A549 (cell line): Measurements from ENCODE around the gene ZNF607. TPM values are rescaled to one million over a fixed set of nuclear protein-coding genes. Genes with fewer than 3 reads are reported as not detected.

Source experiments
- ATAC-seq, 2 experiments: fragments of 200-7000 bp in 1 of 2; fragments of >200 bp in 1 of 2; cut with Nextera tagmentation in 1 of 2; cut with Tn5 transposase in 1 of 2; 3 replicates each; pipeline versions ENCODE4 v1.8.0 to v1.9.1; 2018 to 2020; ENCODE audit warnings: mild to moderate bottlenecking in 1 of 2, moderate library complexity in 1 of 2
- CTCF ChIA-PET: fragments of 300-600 bp; sonication (Branson Sonifier 250); formaldehyde crosslinking; extraction: SDS; loops from one replicate; lab custom pipeline; 2021; ENCODE audit warnings: antibody characterized with exemption, inconsistent platforms; lab: Yijun Ruan, JAX
- POLR2A ChIA-PET: fragments of 350-600 bp; formaldehyde crosslinking; extraction: SDS; loops from one replicate; lab custom pipeline; 2021; ENCODE audit warnings: antibody characterized with exemption, inconsistent platforms; lab: Yijun Ruan, JAX
- DNase-seq, 2 experiments: peaks; one replicate each; pipeline versions ENCODE4 v3.0.0 to v3.0.0-alpha.2; 2011 to 2016; ENCODE audit warnings: low read depth in 1 of 2, low spot score in 1 of 2
- FAIRE-seq: peaks from 2 replicates; lab custom pipeline; 2011; peaks lifted over from hg19 to GRCh38; lab: Jason Lieb, UNC
- H3K27ac ChIP-seq, 2 experiments: fragments of >200 bp; sonication (Bioruptor Twin); formaldehyde crosslinking; 3 replicates each; pipeline ENCODE4 v1.5.1; 2016 to 2017
- H3K4me1 ChIP-seq: fragments of >200 bp; sonication (Bioruptor Twin); formaldehyde crosslinking; 3 replicates; pipeline ENCODE4 v1.6.1; 2016
- H3K4me2 ChIP-seq: fragments of >200 bp; sonication (Bioruptor Twin); formaldehyde crosslinking; 3 replicates; pipeline ENCODE4 v1.6.1; 2016
- H3K4me3 ChIP-seq: fragments of >200 bp; sonication (Bioruptor Twin); formaldehyde crosslinking; 3 replicates; pipeline ENCODE4 v1.5.1; 2016
- H3K9me3 ChIP-seq: fragments of >200 bp; sonication (Bioruptor Twin); formaldehyde crosslinking; 3 replicates; pipeline ENCODE4 v1.6.1; 2016
- ATOH8 ChIP-seq: fragments of 250-450 bp; sonication (Bioruptor Pico); IDR thresholded peaks from 2 replicates; pipeline ENCODE4 v1.5.0; 2020; ENCODE audit warnings: low read depth, mild to moderate bottlenecking, moderate library complexity
- BHLHE40 ChIP-seq: IDR thresholded peaks from 2 replicates; pipeline ENCODE4 v1.6.1; 2012; ENCODE audit warnings: low read depth, low read length, inconsistent platforms
- CBX2 ChIP-seq: fragments of 200-600 bp; sonication (generic); IDR thresholded peaks from 2 replicates; pipeline ENCODE4 v1.6.1; 2016; ENCODE audit warnings: low read depth, mild to moderate bottlenecking, borderline replicate concordance
- CHD4 ChIP-seq: fragments of 200-600 bp; sonication (generic); IDR thresholded peaks from 2 replicates; pipeline ENCODE4 v1.6.1; 2016; ENCODE audit warnings: antibody characterized with exemption, mild to moderate bottlenecking, borderline replicate concordance
- FOSB ChIP-seq: fragments of 250-450 bp; sonication (Bioruptor Pico); IDR thresholded peaks from 2 replicates; pipeline ENCODE4 v1.5.0; 2020; ENCODE audit warnings: mild to moderate bottlenecking, moderate library complexity
- HDAC2 ChIP-seq: fragments of 200-600 bp; sonication (generic); IDR thresholded peaks from 2 replicates; pipeline ENCODE4 v1.6.1; 2016
- HEYL ChIP-seq: fragments of 250-450 bp; sonication (Bioruptor Pico); IDR thresholded peaks from 2 replicates; pipeline ENCODE4 v1.8.0; 2021; ENCODE audit warnings: mild to moderate bottlenecking, moderate library complexity
- HOXA7 ChIP-seq: fragments of 250-450 bp; sonication (Bioruptor Pico); IDR thresholded peaks from 2 replicates; pipeline ENCODE4 v1.5.0; 2020; ENCODE audit warnings: mild to moderate bottlenecking, moderate library complexity
- HOXB13 ChIP-seq: fragments of 250-450 bp; sonication (Bioruptor Pico); IDR thresholded peaks from 2 replicates; pipeline ENCODE4 v1.5.0; 2020; ENCODE audit warnings: low read depth, mild to moderate bottlenecking, moderate library complexity
- JUN ChIP-seq, 2 experiments: fragments of >200 bp; sonication (Bioruptor Twin); formaldehyde crosslinking; IDR thresholded peaks; 2 replicates in 1 of 2; 3 replicates in 1 of 2; pipeline ENCODE4 v1.6.1; 2016 to 2017
- KDM1A ChIP-seq: fragments of 200-600 bp; sonication (generic); IDR thresholded peaks from 2 replicates; pipeline ENCODE4 v1.6.1; 2016; ENCODE audit warnings: low read depth, mild to moderate bottlenecking
- MAX ChIP-seq: IDR thresholded peaks from 2 replicates; pipeline ENCODE4 v1.6.1; 2012
- MYC ChIP-seq: IDR thresholded peaks from 2 replicates; pipeline ENCODE4 v1.6.1; 2012; ENCODE audit warnings: mild to moderate bottlenecking, inconsistent platforms, low read length, improper control_type of control experiment, borderline replicate concordance
- NFE2L2 ChIP-seq: fragments of 150-350 bp; conservative IDR thresholded peaks from 2 replicates; pipeline ENCODE4 v1.6.1; 2014; ENCODE audit warnings: low read length
- NPAS2 ChIP-seq: fragments of 250-450 bp; sonication (Bioruptor Pico); IDR thresholded peaks from 2 replicates; pipeline ENCODE4 v1.8.0; 2022; ENCODE audit warnings: mild to moderate bottlenecking, moderate library complexity, borderline replicate concordance
- PBX3 ChIP-seq: IDR thresholded peaks from 2 replicates; pipeline ENCODE4 v1.6.1; 2012
- POLR2A ChIP-seq: IDR thresholded peaks from 2 replicates; pipeline ENCODE4 v1.6.1; 2012; ENCODE audit warnings: mild to moderate bottlenecking, low read length
- POLR2AphosphoS2 ChIP-seq: conservative IDR thresholded peaks from 2 replicates; pipeline ENCODE4 v1.6.1; 2012; ENCODE audit warnings: low read length, improper control_type of control experiment, inconsistent platforms
- RFX5 ChIP-seq: fragments of 450-650 bp; IDR thresholded peaks from 2 replicates; pipeline ENCODE4 v1.7.1; 2014; ENCODE audit warnings: antibody characterized with exemption, mild to moderate bottlenecking, moderate library complexity
- RNF2 ChIP-seq: fragments of 200-600 bp; sonication (generic); IDR thresholded peaks from 2 replicates; pipeline ENCODE4 v1.6.1; 2016; ENCODE audit warnings: low read depth, mild to moderate bottlenecking, antibody characterized with exemption, moderate library complexity, borderline replicate concordance
- SREBF2 ChIP-seq: fragments of 450-650 bp; IDR thresholded peaks from 2 replicates; pipeline ENCODE4 v1.6.1; 2014; ENCODE audit warnings: mild to moderate bottlenecking, moderate library complexity
- TFCP2L1 ChIP-seq: fragments of 250-450 bp; sonication (Bioruptor Pico); IDR thresholded peaks from 2 replicates; pipeline ENCODE4 v1.5.0; 2021; ENCODE audit warnings: mild to moderate bottlenecking
- ZFP36 ChIP-seq: fragments of 450-650 bp; IDR thresholded peaks from 2 replicates; pipeline ENCODE4 v1.6.1; 2014; ENCODE audit warnings: borderline replicate concordance; ENCODE audit not compliant: partially characterized antibody
- ZNF302 ChIP-seq: fragments of 250-450 bp; sonication (Bioruptor Pico); IDR thresholded peaks from 2 replicates; pipeline ENCODE4 v1.9.0; 2021; ENCODE audit warnings: inconsistent platforms, mild to moderate bottlenecking, moderate library complexity
- WGBS: methylation state at CpG from one replicate; pipeline ENCODE4 v1.1.6; 2017; ENCODE audit errors: missing lambda C conversion rate; 5-methylcytosine and 5-hydroxymethylcytosine counted together
- polyA plus RNA-seq, 4 experiments: library from polyadenylated mRNA; depleted of rRNA in 3 of 4; stranded (reverse); fragments of >200 nt; fragmentation: RNase III in 1 of 4; extraction: RNeasy Plus Mini Kit Qiagen cat#74134 plus additional on column Dnase treatment in 1 of 4; gene quantifications; 2 replicates in 3 of 4; 3 replicates in 1 of 4; pipeline ENCODE4 v1.2.3, GENCODE V29; 2011 to 2017

Gene ZNF607
- polyA plus RNA-seq, 2 of the 4 experiments (the other 2 are of a cell fraction), result 5.8 to 5.9 TPM

GRCh38 chr19:37695144-37695899 is 24.2 kb downstream of the ZNF607 start:
- no peak for ATAC-seq
- no peak overlapping the region for H3K4me3 ChIP-seq
- TF ChIP-seq KDM1A (no peak), MAX (no peak), BHLHE40 (no peak), ZNF302 (CRISPR knock-in tag) (no peak), FOSB (no peak)
- TF ChIP-seq, all 56 proteins: peak for 0
- POLR2A ChIA-PET, result no interaction called here
- CTCF ChIA-PET, result interaction anchor here (2.0 kb wide), 1 partner anchor 11 kb away, joined by 4 read pairs; no protein-coding TSS in a partner anchor
- Histone ChIP-seq H3K4me1 (no peaks in the 10 kb centered on the region), H3K27ac (no peak overlapping the region), H3K4me2 (no peak overlapping the region), H3K9me3 (peaks cover 99% of the 10 kb centered on the region)
- FAIRE-seq (peak; percentile 67), DNase-seq (no peak)
- 48% methylated on average over 3 of the region's 3 CpGs for WGBS

GRCh38 chr19:37692956-37693620 is 26.5 kb downstream of the ZNF607 start:
- DNase-seq (no peak), FAIRE-seq (peak; percentile 76), ATAC-seq (no peak)
- ChIA-PET CTCF (interaction anchor here (1.0 kb wide), 1 partner anchor 224 kb away, joined by 3 read pairs; the partner anchor contains the start of gene ZNF570), POLR2A (no interaction called here)
- Histone ChIP-seq H3K4me3 (no peak overlapping the region), H3K27ac (no peak overlapping the region), H3K9me3 (peaks cover 97% of the 10 kb centered on the region), H3K4me2 (no peak overlapping the region), H3K4me1 (no peaks in the 10 kb centered on the region)
- no peak for TF ChIP-seq CHD4
- TF ChIP-seq JUN (IDR thresholded peaks at IDR 0.05), result no peak
- no peak for TF ChIP-seq CBX2
- TF ChIP-seq HOXB13 (CRISPR knock-in tag), result no peak
- no peak for TF ChIP-seq PBX3
- no peak for TF ChIP-seq MAX
- TF ChIP-seq SREBF2, result no peak
- TF ChIP-seq NPAS2 (CRISPR knock-in tag), result no peak
- no peak for TF ChIP-seq HOXA7 (CRISPR knock-in tag)
- WGBS, result 49% methylated on average over 11 of the region's 11 CpGs

GRCh38 chr19:37691881-37692504 is 27.6 kb downstream of the ZNF607 start:
- TF ChIP-seq CBX2 (no peak), RNF2 (no peak), CHD4 (no peak), TFCP2L1 (CRISPR knock-in tag) (no peak), ZFP36 (no peak), RFX5 (no peak), SREBF2 (no peak), NFE2L2 (no peak), HDAC2 (no peak), HEYL (CRISPR knock-in tag) (no peak), ATOH8 (CRISPR knock-in tag) (no peak), PBX3 (no peak), HOXB13 (CRISPR knock-in tag) (no peak), JUN (IDR thresholded peaks at IDR 0.05) (no peak), MYC (no peak), POLR2A (no peak), POLR2AphosphoS2 (no peak)
- H3K4me2 ChIP-seq, result no peak overlapping the region
- no peaks in the 10 kb centered on the region for H3K4me1 ChIP-seq
- 76% methylated on average over 48 of the region's 48 CpGs for whole genome bisulfite sequencing
- no peak overlapping the region for H3K4me3 ChIP-seq
- ATAC-seq, result no peak
- POLR2A ChIA-PET, result no interaction called here
- H3K27ac ChIP-seq, result no peak overlapping the region
- DNase-seq, result no peak
- CTCF ChIA-PET, result interaction anchor here (1.0 kb wide), 1 partner anchor 223 kb away, joined by 3 read pairs; the partner anchor contains the start of gene ZNF570
- no peak for FAIRE-seq
- H3K9me3 ChIP-seq, result peaks cover 94% of the 10 kb centered on the region
